HG02798 (cell line): ENCODE data around the gene GCSH.
"Not testable (repeated sequence)": the region's sequence is repeated elsewhere in the genome, so short reads cannot be mapped to it uniquely, and the experiment has no call there.

Experiments used
- ATAC-seq: cut with Tn5 transposase; IDR thresholded peaks from one replicate; pipeline ENCODE4 v1.9.1; 2021; ENCODE audit warnings: mild to moderate bottlenecking; ENCODE audit not compliant: unreplicated experiment, poor library complexity

Gene GCSH

DNA sequence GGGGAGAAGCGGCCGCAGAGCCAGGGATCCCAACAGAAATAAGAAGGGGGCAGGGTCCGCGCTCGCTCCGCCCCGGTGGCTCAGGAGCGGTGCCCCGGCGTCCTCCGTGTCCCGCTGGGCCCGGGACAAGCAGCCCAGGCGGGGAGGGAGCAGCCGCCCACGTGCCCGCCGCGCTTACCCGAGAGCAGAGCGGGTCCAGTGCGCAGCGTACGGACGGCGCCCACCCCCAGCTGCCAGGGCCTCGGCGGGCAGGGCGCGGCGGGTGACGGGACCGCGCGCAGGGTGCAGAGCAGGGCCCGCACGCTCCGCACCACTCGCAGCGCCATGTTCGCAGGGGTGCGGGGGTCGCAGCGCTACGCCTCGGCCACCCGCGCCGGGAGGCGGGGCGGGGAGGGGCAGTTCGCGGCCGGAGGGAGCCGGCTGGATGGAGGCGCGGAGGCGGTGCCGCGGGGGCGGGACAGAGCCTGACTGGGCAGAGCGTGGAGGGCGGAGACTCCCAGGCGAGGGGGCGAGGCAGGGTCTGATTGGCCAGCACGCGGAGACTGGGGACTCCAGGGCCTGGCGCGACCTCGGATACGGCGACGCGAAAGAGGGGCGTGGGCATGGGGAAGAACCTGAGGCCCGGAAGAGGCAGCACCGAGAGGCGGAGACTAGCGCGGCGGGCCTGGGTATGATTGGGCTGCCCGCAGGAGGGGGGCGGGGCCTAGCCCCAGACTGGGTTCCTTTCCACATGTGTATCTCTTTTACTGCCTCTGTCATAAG lies at the start of gene GCSH:
Gene GCSH (minus strand): TSS at position 443 of the 762 bp plus-strand sequence. CDS start 117 bp downstream, at position 326.
- ATAC-seq = peak; percentile 99

DNA sequence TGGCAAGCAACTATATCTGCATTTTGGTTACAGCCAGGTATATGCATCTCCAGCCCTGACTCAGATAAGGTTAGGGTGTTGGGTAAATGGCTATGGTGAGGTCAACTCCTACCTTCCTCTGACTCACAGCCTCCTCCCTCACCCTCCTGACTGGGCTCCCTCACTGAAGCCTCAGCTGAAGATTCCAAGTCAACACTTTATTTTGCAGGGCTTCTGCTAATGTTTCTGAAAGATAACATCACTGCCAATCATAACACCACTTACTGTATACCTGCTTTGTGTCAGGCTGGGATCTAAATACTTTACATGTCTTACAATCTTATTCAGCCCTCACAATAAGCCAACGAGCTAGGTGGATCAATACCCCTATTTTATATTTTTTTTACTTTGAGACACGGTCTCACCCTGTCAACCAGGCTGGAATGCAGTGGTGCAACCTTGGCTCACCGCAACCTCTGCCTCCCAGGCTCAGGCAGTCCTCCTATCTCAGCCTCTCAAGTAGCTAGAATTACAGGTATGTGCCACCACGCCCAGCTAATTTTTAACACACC lies 47.8 kb upstream of the GCSH start:
- ATAC-seq = no peak

DNA sequence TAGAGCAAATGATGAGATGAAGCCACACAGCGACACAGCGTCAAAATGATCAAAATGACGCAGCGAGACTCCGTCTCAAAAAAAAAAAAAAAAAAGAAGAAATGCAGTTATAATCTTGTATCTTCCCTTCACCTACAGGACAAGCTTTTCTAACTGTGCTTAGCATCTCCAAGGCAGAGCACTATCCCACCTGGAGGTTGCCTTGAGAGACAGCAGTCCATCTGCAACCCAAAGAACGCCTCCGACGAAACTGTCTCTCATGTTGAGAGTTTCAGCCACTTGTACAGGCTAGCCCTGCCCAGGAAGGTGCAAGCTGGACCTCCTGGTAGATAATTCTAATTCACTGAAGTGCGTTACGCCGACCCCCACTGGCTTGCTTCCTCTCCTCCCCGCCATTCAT lies 46.7 kb upstream of the GCSH start:
- ATAC-seq = no peak

DNA sequence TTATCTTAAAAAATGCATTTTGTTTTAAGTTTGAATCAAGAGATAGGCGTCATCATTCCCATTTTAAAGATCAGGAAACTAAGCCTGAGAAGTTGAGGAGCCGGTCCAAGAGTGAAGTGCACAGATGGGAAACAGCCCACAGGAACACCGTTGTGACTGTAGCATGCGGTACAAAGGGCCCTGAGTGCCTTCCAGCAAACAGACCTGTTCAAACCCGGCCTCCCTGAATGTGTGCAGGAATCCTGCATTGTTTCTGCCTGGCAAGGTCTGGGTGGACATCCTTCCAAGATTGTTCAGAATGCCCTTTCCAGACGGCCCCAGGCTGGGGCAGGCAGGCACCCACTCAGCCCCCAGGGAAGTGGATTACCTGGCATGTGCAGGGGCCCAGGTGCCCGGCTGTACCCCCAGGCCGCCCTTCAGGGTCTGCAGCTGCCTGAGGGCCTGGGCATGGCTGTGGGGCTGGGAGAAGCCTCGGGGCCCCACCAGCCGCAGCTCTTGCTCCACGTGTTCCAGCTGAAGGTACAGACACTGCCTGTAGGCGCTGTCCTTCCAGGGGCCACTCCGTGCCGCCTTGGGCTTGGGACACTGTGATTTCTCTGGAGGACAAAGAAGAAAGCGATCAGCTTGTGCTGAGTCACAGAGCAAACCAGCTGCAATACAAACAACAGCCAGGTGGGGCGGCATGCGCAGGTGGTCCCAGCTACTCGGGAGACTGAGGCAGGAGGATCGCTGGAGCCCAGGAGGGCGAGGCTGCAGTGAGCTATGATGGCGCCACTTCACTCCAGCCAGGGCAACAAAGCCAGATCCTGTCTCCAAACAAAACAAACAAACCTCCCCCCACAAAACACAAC lies 45.0 kb upstream of the GCSH start:
- no peak for ATAC-seq

DNA sequence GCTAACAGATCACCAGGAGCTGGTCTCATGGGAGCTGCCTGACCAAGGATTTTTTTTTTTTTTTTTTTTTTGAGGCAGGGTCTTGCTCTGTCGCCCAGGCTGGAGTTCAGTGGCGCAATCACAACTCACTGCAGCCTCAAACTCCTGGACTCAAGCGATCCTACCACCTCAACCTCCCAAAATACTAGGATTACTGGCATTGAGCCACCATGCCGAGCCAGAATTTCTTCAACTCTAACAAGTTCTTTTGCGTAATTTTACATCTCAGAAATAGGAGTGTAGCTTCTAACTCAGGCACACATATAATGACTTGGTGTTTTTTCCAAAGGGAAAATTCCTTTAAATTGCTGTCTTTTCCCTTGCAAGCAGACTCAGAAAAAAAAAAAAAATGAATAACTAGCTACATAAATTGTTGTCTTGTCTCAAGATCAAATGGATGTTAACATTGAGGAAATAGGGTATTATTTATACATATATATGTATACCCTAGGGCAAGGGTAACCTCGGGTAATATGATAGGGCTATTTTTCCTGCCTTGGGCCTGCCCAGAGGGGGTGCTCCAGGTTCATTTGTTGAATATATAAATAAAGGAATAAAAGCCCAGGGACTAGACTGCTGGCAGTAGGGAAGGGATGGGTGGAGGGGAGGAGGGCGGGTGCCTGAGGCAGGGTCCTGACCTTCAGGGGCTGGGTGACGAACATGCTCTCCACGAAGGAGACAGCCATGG lies 42.8 kb upstream of the GCSH start:
- ATAC-seq = no peak

DNA sequence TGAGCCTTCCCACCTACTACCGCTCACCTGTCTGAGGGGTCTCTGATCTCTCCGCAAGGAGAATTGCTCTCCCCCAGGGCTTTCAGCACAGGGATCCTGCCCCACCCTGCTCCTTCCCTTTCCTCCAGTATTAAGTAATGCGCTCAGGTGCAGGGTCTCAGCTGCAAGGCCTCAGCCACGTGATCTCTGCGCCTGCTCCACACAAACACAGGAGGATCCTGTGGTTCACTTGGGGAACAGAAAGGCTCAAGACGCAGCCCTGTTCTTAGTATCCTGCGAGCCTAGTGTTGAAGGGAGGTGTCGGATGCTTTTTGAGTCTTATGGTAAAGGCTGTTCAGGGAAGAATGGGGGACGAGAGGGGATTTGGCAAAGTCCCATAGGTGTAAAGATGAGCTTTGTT lies 41.6 kb upstream of the GCSH start:
- ATAC-seq = no peak

DNA sequence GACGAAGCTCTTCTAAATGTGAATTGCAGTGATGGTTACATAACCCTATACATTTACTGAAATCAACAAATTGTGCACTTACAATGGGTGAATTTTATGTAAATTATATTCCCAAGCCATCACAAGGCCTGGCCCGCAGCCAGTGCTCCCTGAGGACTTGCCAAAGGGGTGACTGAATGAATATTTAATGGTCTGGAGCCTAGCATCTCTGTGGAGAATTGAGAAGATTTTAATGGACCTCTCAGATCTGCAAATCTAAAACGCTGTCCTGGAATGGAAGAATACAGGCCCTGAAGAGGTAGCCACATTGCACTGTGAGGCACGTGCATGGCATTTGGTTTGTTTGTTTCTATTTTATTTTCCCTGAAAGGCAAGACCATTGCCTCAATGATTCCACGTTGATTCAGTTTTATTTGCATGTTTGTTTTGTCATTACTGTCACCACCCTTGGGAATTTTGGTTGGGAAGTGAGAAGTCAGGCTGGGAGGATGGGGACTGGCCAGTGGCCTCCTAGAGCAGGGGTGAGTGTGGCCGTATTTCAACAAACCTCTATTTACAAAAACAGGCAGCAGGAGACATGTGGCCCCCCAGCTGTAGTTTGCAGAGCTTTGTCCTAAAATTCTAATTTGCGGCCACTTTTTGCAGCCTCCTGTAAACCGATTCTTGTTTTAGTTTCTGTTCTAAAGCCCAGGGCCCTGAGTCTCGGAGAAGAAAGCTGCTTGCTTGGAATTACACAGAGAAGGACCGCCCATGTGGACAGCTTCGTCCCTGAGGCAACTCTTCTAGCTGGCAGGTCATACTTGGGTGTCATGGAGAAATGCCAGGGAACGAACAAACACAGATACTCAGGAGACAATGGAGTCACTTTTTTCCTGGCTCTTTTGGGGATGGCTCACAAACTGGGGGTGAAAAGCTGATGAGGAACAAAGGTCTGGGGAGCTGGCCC lies 40.5 kb upstream of the GCSH start:
- no peak for ATAC-seq

DNA sequence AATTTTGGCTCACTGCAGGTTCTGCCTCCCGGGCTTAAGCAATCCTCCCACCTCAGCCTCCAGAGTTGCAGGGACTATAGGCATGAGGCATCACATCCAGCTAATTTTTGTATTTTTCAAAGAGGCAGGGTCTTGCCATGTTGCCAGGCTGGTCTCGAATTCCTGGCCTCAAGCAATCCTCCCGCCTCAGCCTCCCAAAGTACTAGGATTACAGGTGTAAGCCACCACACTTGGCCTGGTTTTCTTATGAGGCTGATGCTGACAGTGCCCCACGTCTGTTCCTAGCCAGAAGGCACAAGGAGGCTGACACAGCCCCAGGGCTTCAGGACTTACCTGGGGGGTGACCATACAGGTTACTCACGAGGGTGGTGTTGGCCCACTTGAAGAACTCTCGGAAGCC lies 33.9 kb upstream of the GCSH start:
- no peak for ATAC-seq

DNA sequence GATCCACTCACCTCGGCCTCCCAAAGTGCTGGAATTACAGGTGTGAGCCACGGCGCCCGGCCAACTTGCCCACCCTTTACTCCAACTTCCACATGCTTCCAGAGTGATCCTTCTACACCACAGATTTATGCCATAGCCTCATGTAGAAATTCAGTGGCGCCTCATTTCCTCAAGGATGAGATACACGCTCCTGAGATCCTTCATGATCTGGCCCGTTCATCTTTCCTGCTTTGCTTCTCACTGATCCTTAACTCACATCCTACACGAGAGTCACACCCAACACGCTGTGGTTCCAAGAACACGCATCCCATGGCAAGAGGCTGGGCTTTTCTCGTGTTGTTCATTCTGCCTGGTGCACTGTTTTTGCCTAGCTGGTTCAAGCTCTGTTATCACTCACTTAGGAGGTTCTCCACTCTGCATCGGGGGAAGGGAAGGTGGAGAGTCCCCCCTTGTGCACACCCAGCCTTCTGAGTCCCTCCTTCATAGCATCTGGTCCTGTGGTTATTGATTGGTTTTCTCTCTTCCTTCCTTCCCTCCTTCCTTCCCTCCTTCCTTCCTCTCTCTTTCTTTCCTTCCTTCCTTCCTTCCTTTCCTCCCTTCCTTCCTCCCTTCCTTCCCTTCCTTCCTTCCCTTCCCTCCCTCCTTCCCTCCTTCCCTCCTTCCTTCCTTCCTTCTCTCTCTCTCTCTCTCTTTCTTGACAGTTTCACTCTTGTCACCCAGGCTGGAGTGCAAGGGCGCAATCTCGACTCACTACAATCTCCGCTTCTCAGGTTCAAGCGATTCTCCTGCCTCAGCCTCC lies 32.7 kb upstream of the GCSH start:
- ATAC-seq = no peak

DNA sequence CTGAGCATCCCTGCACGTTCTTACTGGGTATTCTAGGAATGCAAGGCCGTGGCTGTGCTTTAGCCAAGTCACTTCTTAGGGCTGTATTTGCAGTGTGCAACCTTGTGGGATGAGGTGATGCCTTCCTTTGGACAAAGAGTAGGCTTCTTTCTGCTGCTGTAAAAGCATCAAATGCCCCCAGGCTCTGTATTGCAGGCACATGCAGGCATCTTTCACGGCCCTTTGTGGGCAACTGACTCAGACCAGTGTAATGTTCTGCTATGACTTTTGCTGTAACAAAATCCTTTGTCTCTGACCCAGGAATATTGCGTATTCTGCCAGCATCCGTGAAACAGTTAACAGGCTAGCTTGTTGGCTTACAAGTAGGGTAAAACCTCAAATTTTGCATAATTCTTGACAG lies 30.9 kb upstream of the GCSH start:
- no peak for ATAC-seq

DNA sequence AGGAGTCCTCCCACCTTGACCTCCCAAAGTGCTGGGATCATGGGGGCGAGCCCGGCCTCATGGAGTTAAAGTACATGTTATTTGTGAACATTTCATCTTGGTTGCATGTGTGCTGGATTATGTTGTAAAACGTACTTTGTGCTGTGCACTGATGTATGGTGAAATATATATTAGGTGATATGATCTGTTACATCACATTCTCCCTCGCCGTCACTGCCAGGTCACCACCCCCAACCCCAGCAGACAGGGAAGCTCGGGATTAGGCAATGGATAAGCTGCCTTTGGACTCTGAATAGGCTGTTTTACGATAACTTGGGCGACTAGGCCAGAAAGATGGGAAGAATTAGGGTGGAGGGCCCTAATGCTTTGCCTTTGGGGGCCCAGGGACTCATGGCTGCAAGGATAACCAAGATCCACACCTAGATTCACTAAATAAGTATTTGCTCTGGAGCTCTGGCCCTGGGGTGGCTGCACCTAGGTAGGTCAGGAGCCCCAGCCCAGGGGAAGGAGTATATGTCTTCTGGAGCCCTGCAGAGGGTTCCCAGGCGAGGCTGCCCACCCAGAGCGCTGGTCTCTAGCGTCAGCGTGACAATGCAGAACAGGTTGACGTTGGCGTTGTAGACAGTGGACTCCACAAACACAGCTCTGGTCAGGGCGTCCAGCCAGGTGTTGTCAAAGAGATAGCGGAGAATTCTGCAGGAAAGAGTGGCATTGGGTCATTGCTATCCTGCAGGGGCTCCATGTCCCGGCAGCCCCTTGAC lies 27.1 kb upstream of the GCSH start:
- ATAC-seq = no peak

DNA sequence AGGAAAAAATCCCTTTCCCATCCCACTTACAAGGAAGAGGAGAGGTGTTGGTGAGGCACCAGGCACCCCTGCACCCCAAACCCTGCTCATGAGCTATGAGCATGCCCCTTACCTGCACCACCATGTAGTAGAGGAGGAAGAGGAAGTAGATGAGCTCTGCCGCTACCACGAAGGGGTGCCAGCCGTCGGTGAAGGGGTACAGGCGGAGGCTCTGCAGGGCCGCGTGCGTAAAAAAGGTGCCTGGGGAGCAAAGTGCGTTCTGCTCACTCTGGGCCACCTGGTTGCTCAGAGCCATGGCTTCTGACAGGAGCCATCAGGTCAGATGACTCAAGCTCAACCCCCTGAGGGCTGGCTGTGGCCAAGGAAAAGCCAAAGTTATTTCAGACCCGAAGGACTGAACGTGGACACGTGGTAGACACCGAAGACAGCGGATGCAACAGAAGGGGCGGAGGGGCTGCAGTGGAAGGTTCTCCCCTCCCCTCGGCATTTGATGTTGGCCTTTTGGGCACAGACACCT lies 25.3 kb upstream of the GCSH start:
- no peak for ATAC-seq

DNA sequence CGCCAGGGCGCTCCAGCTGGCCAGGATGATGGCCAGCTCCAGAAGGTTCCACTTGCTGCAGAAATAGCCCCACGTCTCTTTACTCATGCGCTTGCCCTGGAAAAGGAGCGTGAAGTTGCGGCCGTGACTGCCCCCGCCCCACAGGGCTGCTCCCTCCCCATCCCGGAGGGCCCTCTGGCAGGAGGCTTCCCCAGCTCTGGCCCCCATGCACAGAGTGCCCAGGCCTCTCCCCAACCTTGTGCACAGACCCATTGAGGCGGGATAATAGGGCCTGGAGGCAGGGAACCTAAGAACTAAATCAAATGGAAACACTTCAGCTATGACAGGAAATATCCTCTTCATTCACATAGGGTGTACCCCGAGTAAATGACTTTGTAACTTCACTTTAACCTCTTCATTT lies 21.2 kb upstream of the GCSH start:
- no peak for ATAC-seq

DNA sequence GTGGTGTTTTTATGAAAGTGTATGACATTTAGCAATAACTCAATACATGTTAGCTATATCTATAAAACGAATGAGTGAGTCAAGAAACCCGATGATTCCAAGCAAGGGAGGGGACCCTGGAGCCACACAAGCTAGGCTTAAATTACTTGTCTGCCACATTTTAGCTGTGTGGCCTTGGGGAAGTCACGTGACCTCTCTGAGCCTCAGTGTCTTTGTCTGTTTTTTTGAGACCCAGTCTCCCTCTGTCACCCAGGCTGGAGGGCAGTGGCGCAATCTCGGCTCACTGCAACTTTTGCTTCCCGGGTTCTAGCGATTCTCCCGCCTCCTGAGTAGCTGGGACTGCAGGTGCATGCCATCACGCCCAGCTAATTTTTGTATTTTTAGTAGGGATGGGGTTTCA lies 20.1 kb upstream of the GCSH start:
- ATAC-seq = no peak

DNA sequence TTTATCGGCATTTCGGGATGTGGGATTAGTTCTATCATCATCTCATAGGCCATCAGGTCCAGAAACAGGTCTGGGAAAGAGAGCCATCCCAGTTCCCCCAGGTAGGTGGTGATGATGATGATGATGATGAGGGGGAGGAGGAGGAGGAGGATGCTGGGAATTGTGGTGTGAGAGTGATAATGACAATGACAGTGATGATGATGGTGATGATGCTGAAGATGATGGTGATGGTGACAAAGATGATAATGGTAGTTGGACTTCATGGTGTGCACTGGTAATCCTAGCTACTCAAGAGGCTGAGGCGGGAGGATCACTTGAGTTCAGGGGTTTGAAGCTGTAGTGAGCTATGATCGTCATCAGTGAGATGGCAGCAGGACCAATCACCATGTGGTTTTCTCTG lies 16.3 kb upstream of the GCSH start:
- ATAC-seq = no peak

DNA sequence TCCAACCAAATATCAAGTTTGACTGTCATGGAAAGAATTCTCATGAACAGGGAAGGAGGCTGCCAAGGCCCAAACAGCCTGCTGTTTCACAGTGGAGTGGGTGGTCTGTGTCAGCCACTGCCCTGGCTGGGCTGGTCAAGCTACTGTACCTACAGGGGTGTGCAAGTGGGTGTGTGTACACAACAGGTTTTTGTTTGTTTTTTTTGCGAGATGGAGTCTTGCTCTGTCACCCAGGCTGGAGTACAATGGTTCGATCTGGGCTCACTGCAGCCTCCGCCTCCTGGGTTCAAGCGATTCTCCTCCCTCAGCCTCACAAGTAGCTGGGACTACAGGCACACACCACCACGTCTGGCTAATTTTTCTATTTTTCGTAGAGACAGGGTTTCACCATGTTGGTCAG lies 13.1 kb upstream of the GCSH start:
- ATAC-seq = not testable (repeated sequence)

DNA sequence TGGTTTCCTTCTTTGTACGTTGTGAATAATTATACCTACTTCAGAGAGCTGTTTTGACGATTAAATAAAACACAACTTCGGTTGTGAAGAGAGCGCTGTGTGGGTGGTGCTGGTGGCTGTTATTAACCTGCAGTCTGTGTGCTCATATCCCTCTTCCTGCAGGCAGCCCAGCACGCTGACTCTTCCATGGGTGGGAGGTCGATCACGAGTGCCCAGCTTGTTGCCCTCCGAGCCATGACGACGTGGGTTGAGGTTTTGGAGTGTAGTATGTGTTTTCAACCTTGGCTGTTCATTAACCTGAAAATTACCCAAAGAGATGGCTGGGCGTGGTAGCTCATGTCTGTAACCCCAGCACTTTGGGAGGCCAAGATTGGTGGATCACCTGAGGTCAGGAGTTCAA lies 11.3 kb upstream of the GCSH start:
- no peak for ATAC-seq
